H9 (cell line): ENCODE data around the gene DECR2. TPM values are rescaled to one million over a fixed set of nuclear protein-coding genes. Genes with fewer than 3 reads are reported as not detected.

Experiments
- DNase-seq: peaks from one replicate; pipeline ENCODE4 v3.0.0-alpha.2; 2017
- H2AFZ ChIP-seq: one replicate; pipeline ENCODE4 v1.6.1; 2013; ENCODE audit warnings: mild to moderate bottlenecking, low read length, control low read depth, moderate library complexity
- H2AK5ac ChIP-seq: 2 replicates; pipeline ENCODE4 v1.6.1; 2013; ENCODE audit warnings: low read length, control low read depth, mixed read lengths; ENCODE audit not compliant: insufficient read length
- H2BK120ac ChIP-seq: one replicate; pipeline ENCODE4 v1.6.1; 2013; ENCODE audit warnings: low read depth, mild to moderate bottlenecking, low read length, control low read depth, inconsistent platforms; ENCODE audit not compliant: poor library complexity, severe bottlenecking
- H2BK12ac ChIP-seq: 2 replicates; pipeline ENCODE4 v1.6.1; 2013; ENCODE audit warnings: low read length, control low read depth, mixed read lengths, low read depth; ENCODE audit not compliant: insufficient read length
- H2BK15ac ChIP-seq: 2 replicates; pipeline ENCODE4 v1.6.1; 2013; ENCODE audit warnings: low read depth, low read length, control low read depth
- H2BK20ac ChIP-seq: one replicate; pipeline ENCODE4 v1.6.1; 2013; ENCODE audit warnings: low read depth, mild to moderate bottlenecking, low read length, control low read depth, inconsistent platforms; ENCODE audit not compliant: poor library complexity, severe bottlenecking
- H2BK5ac ChIP-seq: 2 replicates; pipeline ENCODE4 v1.6.1; 2013; ENCODE audit warnings: low read length, control low read depth, mixed read lengths; ENCODE audit not compliant: insufficient read length
- H3K14ac ChIP-seq: 2 replicates; pipeline ENCODE4 v1.6.1; 2013; ENCODE audit warnings: low read length, control low read depth; ENCODE audit not compliant: insufficient read depth
- H3K18ac ChIP-seq: 2 replicates; pipeline ENCODE4 v1.6.1; 2013; ENCODE audit warnings: low read depth, mild to moderate bottlenecking, mixed read lengths, low read length, control low read depth; ENCODE audit not compliant: insufficient read length
- H3K23ac ChIP-seq: 2 replicates; pipeline ENCODE4 v1.6.1; 2013; ENCODE audit warnings: low read length, control low read depth, mixed read lengths, low read depth; ENCODE audit not compliant: insufficient read length
- H3K23me2 ChIP-seq: 2 replicates; pipeline ENCODE4 v1.6.1; 2013; ENCODE audit warnings: low read depth, mild to moderate bottlenecking, mixed read lengths, low read length, control low read depth; ENCODE audit not compliant: insufficient read length, poor library complexity, severe bottlenecking
- H3K27ac ChIP-seq: 2 replicates; pipeline ENCODE4 v1.5.1; 2013; ENCODE audit warnings: low read length, control low read depth, mixed read lengths, low read depth; ENCODE audit not compliant: insufficient read length
- H3K27me3 ChIP-seq: 2 replicates; pipeline ENCODE4 v1.6.1; 2013; ENCODE audit warnings: low read length, control low read depth, inconsistent platforms; ENCODE audit not compliant: insufficient read depth
- H3K4ac ChIP-seq: 2 replicates; pipeline ENCODE4 v1.6.1; 2013; ENCODE audit warnings: low read depth, mild to moderate bottlenecking, control low read depth, inconsistent platforms, low read length, moderate library complexity
- H3K4me1 ChIP-seq: 2 replicates; pipeline ENCODE4 v1.6.1; 2013; ENCODE audit warnings: low read length, control low read depth, inconsistent platforms; ENCODE audit not compliant: insufficient read depth
- H3K4me2 ChIP-seq: 2 replicates; pipeline ENCODE4 v1.6.1; 2013; ENCODE audit warnings: low read length, control low read depth, mixed read lengths; ENCODE audit not compliant: insufficient read length, insufficient read depth
- H3K56ac ChIP-seq: 2 replicates; pipeline ENCODE4 v1.6.1; 2013; ENCODE audit warnings: low read depth, mild to moderate bottlenecking, mixed read lengths, low read length, control low read depth; ENCODE audit not compliant: insufficient read length
- H3K79me1 ChIP-seq: 2 replicates; pipeline ENCODE4 v1.6.1; 2013; ENCODE audit warnings: low read depth, mild to moderate bottlenecking, moderate library complexity, low read length, control low read depth, inconsistent platforms; ENCODE audit not compliant: insufficient read depth, poor library complexity, severe bottlenecking
- H3K79me2 ChIP-seq: 2 replicates; pipeline ENCODE4 v1.6.1; 2013; ENCODE audit warnings: low read length, control low read depth, inconsistent platforms; ENCODE audit not compliant: insufficient read depth
- H3K9ac ChIP-seq: 2 replicates; pipeline ENCODE4 v1.6.1; 2013; ENCODE audit warnings: low read length, control low read depth, mixed read lengths; ENCODE audit not compliant: insufficient read length; ENCODE audit errors: extremely low read depth
- H3K9me3 ChIP-seq: one replicate; pipeline ENCODE4 v1.6.1; 2013; ENCODE audit warnings: low read depth, low read length, inconsistent platforms; ENCODE audit not compliant: control insufficient read depth
- H3T11ph ChIP-seq: one replicate; pipeline ENCODE4 v1.6.1; 2013; ENCODE audit warnings: mild to moderate bottlenecking, low read length, control low read depth, inconsistent platforms
- H4K20me1 ChIP-seq: one replicate; pipeline ENCODE4 v1.6.1; 2013; ENCODE audit not compliant: control insufficient read depth, insufficient read length, insufficient read depth
- H4K5ac ChIP-seq: 2 replicates; pipeline ENCODE4 v1.6.1; 2013; ENCODE audit warnings: low read depth, mild to moderate bottlenecking, mixed read lengths, low read length, control low read depth; ENCODE audit not compliant: insufficient read length
- H4K8ac ChIP-seq: replicated peaks from 2 replicates; pipeline ENCODE4 v1.6.1; 2013; ENCODE audit warnings: low read length, control low read depth, mixed read lengths, low read depth; ENCODE audit not compliant: insufficient read length
- H4K91ac ChIP-seq: 2 replicates; pipeline ENCODE4 v1.6.1; 2013; ENCODE audit warnings: low read depth, mild to moderate bottlenecking, moderate library complexity, mixed read lengths, low read length, control low read depth; ENCODE audit not compliant: insufficient read length
- H3K27ac Mint-ChIP-seq, 3 experiments: 2 replicates in 2 of 3; 3 replicates in 1 of 3; pipeline ENCODE4 v1.8.0; 2020 to 2021; ENCODE audit warnings: mixed read lengths in 3 of 3, mild to moderate bottlenecking in 1 of 3, moderate library complexity in 1 of 3
- H3K27me3 Mint-ChIP-seq: 2 replicates; pipeline ENCODE4 v1.8.0; 2021; ENCODE audit warnings: low read depth, mild to moderate bottlenecking, moderate library complexity, mixed read lengths
- H3K36me3 Mint-ChIP-seq, 3 experiments: 2 replicates in 2 of 3; 3 replicates in 1 of 3; pipeline ENCODE4 v1.8.0; 2020 to 2021; ENCODE audit warnings: low read depth in 3 of 3, mixed read lengths in 3 of 3; ENCODE audit not compliant: insufficient read depth in 1 of 3
- H3K4me1 Mint-ChIP-seq, 2 experiments: 2 replicates each; pipeline ENCODE4 v1.8.0; 2020; ENCODE audit warnings: mixed read lengths in 2 of 2
- H3K4me3 Mint-ChIP-seq, 2 experiments: 2 replicates in 1 of 2; 3 replicates in 1 of 2; pipeline ENCODE4 v1.8.0; 2020 to 2021; ENCODE audit warnings: mild to moderate bottlenecking in 2 of 2, mixed read lengths in 2 of 2, moderate library complexity in 1 of 2
- H3K9me3 Mint-ChIP-seq, 2 experiments: 2 replicates in 1 of 2; 3 replicates in 1 of 2; pipeline ENCODE4 v1.8.0; 2020; ENCODE audit warnings: mild to moderate bottlenecking in 2 of 2, mixed read lengths in 2 of 2, moderate library complexity in 1 of 2
- WGBS: extraction: QIAGEN DNeasy Blood & Tissue Kit; methylation state at CpG from one replicate; pipeline ENCODE4 v1.1.7; 2013; ENCODE audit warnings: missing lambda C conversion rate, low lambda C conversion rate, mixed read lengths; ENCODE audit not compliant: insufficient read length; ENCODE audit errors: extremely low coverage; 5-methylcytosine and 5-hydroxymethylcytosine counted together
- total RNA-seq: library from RNA; stranded (reverse); gene quantifications from 2 replicates; pipeline ENCODE4 v1.2.1, GENCODE V29; 2021
- TF ChIP-seq, protein P1 (sequence below): fragments of 200-600 bp; sonication (generic); conservative IDR thresholded peaks from 3 replicates; pipeline ENCODE4 v1.8.0; 2021; ENCODE audit warnings: antibody characterized with exemption, mild to moderate bottlenecking

The DECR2 gene
- total RNA-seq, 1 experiment from 2014 or later = 39.3 TPM

GRCh38 chr16:379961-380761 lies 21.5 kb upstream of the DECR2 start:
- no peaks in the 10 kb centered on the region for H4K20me1 ChIP-seq
- no peak overlapping the region for H2BK20ac ChIP-seq
- H3K79me1 ChIP-seq = no peaks in the 10 kb centered on the region
- no peak overlapping the region for H2BK120ac ChIP-seq
- no peak overlapping the region for H3T11ph ChIP-seq
- no peak overlapping the region for H3K27ac ChIP-seq
- peaks cover 3% of the 10 kb centered on the region; the same call in 1 of the 2 replicates for H3K27me3 Mint-ChIP-seq
- H3K4me3 Mint-ChIP-seq = peak overlapping the region; percentile 81 to 88
- no peak overlapping the region for H3K23ac ChIP-seq
- peak overlapping the region; percentile 45 for H3K4me2 ChIP-seq
- WGBS = no CpG with 5 or more reads among the region's 27 CpGs
- peaks cover 9% of the 10 kb centered on the region for H3K23me2 ChIP-seq
- H2AFZ ChIP-seq = no peak overlapping the region
- H3K14ac ChIP-seq = no peak overlapping the region
- no peak overlapping the region for H2BK15ac ChIP-seq
- H3K4me1 Mint-ChIP-seq = peaks cover 20 to 43% of the 10 kb centered on the region in 2 experiments
- H3K4me1 ChIP-seq = no peaks in the 10 kb centered on the region; the same call in 1 of the 2 replicates
- H2BK12ac ChIP-seq = no peak overlapping the region
- no peak overlapping the region for H3K56ac ChIP-seq
- H3K4ac ChIP-seq = no peak overlapping the region
- H3K9me3 ChIP-seq = no peaks in the 10 kb centered on the region
- H2BK5ac ChIP-seq = no peak overlapping the region
- H2AK5ac ChIP-seq = no peak overlapping the region
- H3K18ac ChIP-seq = no peak overlapping the region
- H3K79me2 ChIP-seq = no peaks in the 10 kb centered on the region; the same call in 1 of the 2 replicates
- TF ChIP-seq, protein P1, sequence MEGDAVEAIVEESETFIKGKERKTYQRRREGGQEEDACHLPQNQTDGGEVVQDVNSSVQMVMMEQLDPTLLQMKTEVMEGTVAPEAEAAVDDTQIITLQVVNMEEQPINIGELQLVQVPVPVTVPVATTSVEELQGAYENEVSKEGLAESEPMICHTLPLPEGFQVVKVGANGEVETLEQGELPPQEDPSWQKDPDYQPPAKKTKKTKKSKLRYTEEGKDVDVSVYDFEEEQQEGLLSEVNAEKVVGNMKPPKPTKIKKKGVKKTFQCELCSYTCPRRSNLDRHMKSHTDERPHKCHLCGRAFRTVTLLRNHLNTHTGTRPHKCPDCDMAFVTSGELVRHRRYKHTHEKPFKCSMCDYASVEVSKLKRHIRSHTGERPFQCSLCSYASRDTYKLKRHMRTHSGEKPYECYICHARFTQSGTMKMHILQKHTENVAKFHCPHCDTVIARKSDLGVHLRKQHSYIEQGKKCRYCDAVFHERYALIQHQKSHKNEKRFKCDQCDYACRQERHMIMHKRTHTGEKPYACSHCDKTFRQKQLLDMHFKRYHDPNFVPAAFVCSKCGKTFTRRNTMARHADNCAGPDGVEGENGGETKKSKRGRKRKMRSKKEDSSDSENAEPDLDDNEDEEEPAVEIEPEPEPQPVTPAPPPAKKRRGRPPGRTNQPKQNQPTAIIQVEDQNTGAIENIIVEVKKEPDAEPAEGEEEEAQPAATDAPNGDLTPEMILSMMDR = no peak
- DNase-seq = no peak
- H3K27me3 ChIP-seq = no peaks in the 10 kb centered on the region
- H4K5ac ChIP-seq = no peak overlapping the region
- H3K36me3 Mint-ChIP-seq = peaks cover 0 to 22% (median 5%) of the 10 kb centered on the region in 3 experiments; a peak in 6 of 7 replicates
- no peaks in the 10 kb centered on the region for H3K9me3 Mint-ChIP-seq
- no peak overlapping the region for H4K8ac ChIP-seq
- H3K27ac Mint-ChIP-seq = no peak overlapping the region; a peak in 1 of 7 replicates
- H4K91ac ChIP-seq = no peak overlapping the region
- no peak overlapping the region for H3K9ac ChIP-seq
